CD8-positive, alpha-beta memory T cell (primary cell): ENCODE data around the gene DDX27. TPM values are rescaled to one million over a fixed set of nuclear protein-coding genes. Genes with fewer than 3 reads are reported as not detected.

Experiments
- CTCF ChIA-PET: fragments of 350-600 bp; sonication (Branson Sonifier 250); formaldehyde crosslinking; loops from one replicate; lab custom pipeline; 2021; ENCODE audit warnings: antibody characterized with exemption; lab: Charles Lee
- POLR2A ChIA-PET: fragments of 350-600 bp; sonication (Branson Sonifier 250); formaldehyde crosslinking; loops from one replicate; lab custom pipeline; 2021; ENCODE audit warnings: antibody characterized with exemption; lab: Charles Lee
- DNase-seq, 5 donors: peaks; one replicate each; pipeline versions ENCODE4 v3.0.0 to v3.0.0-alpha.2; 2020 to 2022; ENCODE audit warnings: mixed read lengths in 1 of 5
- H3K27ac ChIP-seq: one replicate; pipeline ENCODE4 v1.7.0; 2013; ENCODE audit warnings: low read depth, mild to moderate bottlenecking, low read length, moderate library complexity
- H3K27me3 ChIP-seq: 2 replicates; pipeline ENCODE4 v1.7.0; 2013; ENCODE audit warnings: low read length, mild to moderate bottlenecking; ENCODE audit not compliant: insufficient read depth, poor library complexity, severe bottlenecking
- H3K36me3 ChIP-seq: 2 replicates; pipeline ENCODE4 v1.7.0; 2013; ENCODE audit warnings: mild to moderate bottlenecking, low read length, moderate library complexity; ENCODE audit not compliant: insufficient read depth
- H3K4me1 ChIP-seq: 2 replicates; pipeline ENCODE4 v1.7.0; 2013; ENCODE audit warnings: mild to moderate bottlenecking, low read length, moderate library complexity; ENCODE audit not compliant: insufficient read depth
- H3K4me3 ChIP-seq: 2 replicates; pipeline ENCODE4 v1.7.0; 2013; ENCODE audit warnings: mild to moderate bottlenecking, low read length
- H3K9me3 ChIP-seq: 2 replicates; pipeline ENCODE4 v1.7.0; 2013; ENCODE audit warnings: mild to moderate bottlenecking, low read length
- H3K27ac Mint-ChIP-seq, 8 donors: one replicate each; pipeline ENCODE4 v1.8.0; 2020 to 2021; ENCODE audit warnings: mixed read lengths in 8 of 8, mild to moderate bottlenecking in 6 of 8, inconsistent platforms in 3 of 8, moderate library complexity in 3 of 8
- H3K27me3 Mint-ChIP-seq, 2 donors: one replicate each; pipeline ENCODE4 v1.8.0; 2020 to 2021; ENCODE audit warnings: mixed read lengths in 2 of 2, mild to moderate bottlenecking in 1 of 2, moderate library complexity in 1 of 2
- H3K36me3 Mint-ChIP-seq, 3 donors: one replicate each; pipeline ENCODE4 v1.8.0; 2020 to 2021; ENCODE audit warnings: mixed read lengths in 3 of 3, inconsistent platforms in 1 of 3, mild to moderate bottlenecking in 1 of 3
- H3K4me1 Mint-ChIP-seq, 3 donors: one replicate each; pipeline ENCODE4 v1.8.0; 2020 to 2021; ENCODE audit warnings: mixed read lengths in 3 of 3, inconsistent platforms in 1 of 3, mild to moderate bottlenecking in 1 of 3
- H3K4me3 Mint-ChIP-seq, 7 donors: one replicate each; pipeline ENCODE4 v1.8.0; 2020 to 2021; ENCODE audit warnings: mixed read lengths in 7 of 7, mild to moderate bottlenecking in 6 of 7, moderate library complexity in 4 of 7, inconsistent platforms in 2 of 7
- H3K9me3 Mint-ChIP-seq, 5 donors: one replicate each; pipeline ENCODE4 v1.8.0; 2020 to 2022; ENCODE audit warnings: mixed read lengths in 5 of 5, mild to moderate bottlenecking in 3 of 5, moderate library complexity in 2 of 5, inconsistent platforms in 1 of 5
- polyA plus RNA-seq: library from polyadenylated mRNA; unstranded; fragments of 300-500 nt; fragmentation: Illumina TruSeq; gene quantifications from one replicate; pipeline ENCODE4 v1.2.3, GENCODE V29; 2021
- total RNA-seq, 2 experiments: library from RNA; stranded (reverse); gene quantifications; one replicate each; pipeline ENCODE4 v1.2.3, GENCODE V29; 2021

The DDX27 gene
- total and polyA plus RNA-seq, 3 experiments from 2014 or later = 50.1 to 68.7 (median 67.3) TPM

- no peak for DNase-seq
- Histone ChIP-seq H3K4me3 (peak overlapping the region; percentile 32), H3K27ac (peak overlapping the region; percentile 25), H3K9me3 (no peaks in the 10 kb centered on the region), H3K4me1 (peaks cover 48% of the 10 kb centered on the region), H3K27me3 (no peaks in the 10 kb centered on the region), H3K36me3 (peaks cover 66% of the 10 kb centered on the region)
- peaks cover 60 to 70% (median 69%) of the 10 kb centered on the region in 3 donors for H3K4me1 Mint-ChIP-seq
- H3K27ac Mint-ChIP-seq = peak overlapping the region; percentile 79 to 94 (median 88)
- H3K4me3 Mint-ChIP-seq = peak overlapping the region; percentile 74 to 86 (median 79)
- H3K9me3 Mint-ChIP-seq = no peaks in the 10 kb centered on the region
- ChIA-PET CTCF (interaction anchor here (0.7 to 1.8 kb wide), 6 partner anchors 9 to 56 kb away, joined by 3 to 4 read pairs (median 3); no protein-coding TSS in a partner anchor), POLR2A (interaction anchor here (0.6 to 2.1 kb wide), 10 partner anchors 9 to 648 kb away, joined by 3 to 12 read pairs (median 6); partner anchors contain the start of gene ZNFX1)
- H3K27me3 Mint-ChIP-seq = peaks cover 0 to 1% of the 10 kb centered on the region in 2 donors
- H3K36me3 Mint-ChIP-seq = peaks cover 43 to 80% (median 50%) of the 10 kb centered on the region in 3 donors
Measured at GRCh38 chr20:49267327-49267726, 48.1 kb downstream of the DDX27 start.

- H3K4me3 ChIP-seq = no peak overlapping the region
- Mint-ChIP-seq H3K9me3 (no peaks in the 10 kb centered on the region), H3K36me3 (peaks cover 38 to 75% (median 46%) of the 10 kb centered on the region in 3 donors), H3K27ac (peak overlapping the region; percentile 20 to 79 (median 71)), H3K27me3 (peaks cover 0 to 1% of the 10 kb centered on the region in 2 donors), H3K4me1 (peaks cover 64 to 79% (median 71%) of the 10 kb centered on the region in 3 donors), H3K4me3 (peak overlapping the region; percentile 8 to 73 (median 69))
- ChIA-PET POLR2A (no interaction called here), CTCF (interaction anchor here (1.3 to 1.8 kb wide), 3 partner anchors 14 to 53 kb away, joined by 3 to 4 read pairs (median 4); no protein-coding TSS in a partner anchor)
- no peak for DNase-seq
- H3K9me3 ChIP-seq = no peaks in the 10 kb centered on the region
- H3K27ac ChIP-seq = no peak overlapping the region
- H3K36me3 ChIP-seq = peaks cover 67% of the 10 kb centered on the region
- no peaks in the 10 kb centered on the region for H3K27me3 ChIP-seq
- peaks cover 62% of the 10 kb centered on the region for H3K4me1 ChIP-seq
Measured at GRCh38 chr20:49268600-49269365, 49.6 kb downstream of the DDX27 start.

- H3K4me1 ChIP-seq = peaks cover 66% of the 10 kb centered on the region
- H3K9me3 Mint-ChIP-seq = no peaks in the 10 kb centered on the region
- H3K27me3 ChIP-seq = no peaks in the 10 kb centered on the region
- peaks cover 62 to 84% (median 75%) of the 10 kb centered on the region in 3 donors for H3K4me1 Mint-ChIP-seq
- H3K36me3 ChIP-seq = peaks cover 59% of the 10 kb centered on the region
- no peak for DNase-seq
- H3K36me3 Mint-ChIP-seq = peaks cover 38 to 67% (median 39%) of the 10 kb centered on the region in 3 donors
- H3K27me3 Mint-ChIP-seq = peaks cover 0 to 1% of the 10 kb centered on the region in 2 donors
- peak overlapping the region; percentile 11 to 73 (median 61) for H3K4me3 Mint-ChIP-seq
- H3K4me3 ChIP-seq = no peak overlapping the region
- H3K27ac ChIP-seq = no peak overlapping the region
- CTCF ChIA-PET = interaction anchor here (1.0 kb wide), 1 partner anchor 53 kb away, joined by 4 read pairs; no protein-coding TSS in a partner anchor
- peak overlapping the region in 7 of 8 donors; percentile 22 to 91 (median 56) for H3K27ac Mint-ChIP-seq
- POLR2A ChIA-PET = interaction anchor here (0.6 kb wide), 1 partner anchor 1523 kb away, joined by 7 read pairs; no protein-coding TSS in a partner anchor
- H3K9me3 ChIP-seq = no peaks in the 10 kb centered on the region
Measured at GRCh38 chr20:49270177-49270576, 51.0 kb downstream of the DDX27 start.

GRCh38 chr20:49270736-49271135, 51.5 kb downstream of the DDX27 start:
- Histone ChIP-seq H3K9me3 (no peaks in the 10 kb centered on the region), H3K4me3 (no peak overlapping the region), H3K27ac (no peak overlapping the region), H3K27me3 (no peaks in the 10 kb centered on the region), H3K4me1 (peaks cover 71% of the 10 kb centered on the region), H3K36me3 (peaks cover 56% of the 10 kb centered on the region)
- H3K27me3 Mint-ChIP-seq = peaks cover 0 to 1% of the 10 kb centered on the region in 2 donors
- H3K27ac Mint-ChIP-seq = peak overlapping the region in 7 of 8 donors; percentile 4 to 91 (median 48)
- H3K36me3 Mint-ChIP-seq = peaks cover 37 to 69% (median 41%) of the 10 kb centered on the region in 3 donors
- no peaks in the 10 kb centered on the region for H3K9me3 Mint-ChIP-seq
- POLR2A ChIA-PET = no interaction called here
- DNase-seq = no peak
- H3K4me3 Mint-ChIP-seq = peak overlapping the region; percentile 6 to 73 (median 65)
- CTCF ChIA-PET = interaction anchor here (1.0 to 1.8 kb wide), 2 partner anchors 49 to 53 kb away, joined by 4 read pairs; no protein-coding TSS in a partner anchor
- H3K4me1 Mint-ChIP-seq = peaks cover 60 to 86% (median 77%) of the 10 kb centered on the region in 3 donors

GRCh38 chr20:49272654-49273053, 53.4 kb downstream of the DDX27 start:
- no peaks in the 10 kb centered on the region for H3K27me3 ChIP-seq
- DNase-seq = no peak
- H3K4me1 Mint-ChIP-seq = peaks cover 59 to 82% (median 75%) of the 10 kb centered on the region in 3 donors
- ChIA-PET CTCF (interaction anchor here (1.8 kb wide), 1 partner anchor 47 kb away, joined by 4 read pairs; no protein-coding TSS in a partner anchor), POLR2A (no interaction called here)
- H3K36me3 ChIP-seq = peaks cover 50% of the 10 kb centered on the region
- peaks cover 68% of the 10 kb centered on the region for H3K4me1 ChIP-seq
- peak overlapping the region; percentile 0 to 85 (median 62) for H3K27ac Mint-ChIP-seq
- peaks cover 0 to 2% (median 0%) of the 10 kb centered on the region in 5 donors for H3K9me3 Mint-ChIP-seq
- peak overlapping the region in 6 of 7 donors; percentile 1 to 53 (median 24) for H3K4me3 Mint-ChIP-seq
- no peak overlapping the region for H3K4me3 ChIP-seq
- no peaks in the 10 kb centered on the region for H3K9me3 ChIP-seq
- H3K27ac ChIP-seq = no peak overlapping the region
- H3K27me3 Mint-ChIP-seq = peaks cover 0 to 5% of the 10 kb centered on the region in 2 donors
- H3K36me3 Mint-ChIP-seq = peaks cover 31 to 74% (median 38%) of the 10 kb centered on the region in 3 donors

GRCh38 chr20:49273696-49274277, 54.6 kb downstream of the DDX27 start:
- no peak for DNase-seq
- peaks cover 30 to 74% (median 32%) of the 10 kb centered on the region in 3 donors for H3K36me3 Mint-ChIP-seq
- no peak overlapping the region for H3K4me3 ChIP-seq
- no peaks in the 10 kb centered on the region for H3K27me3 ChIP-seq
- no peaks in the 10 kb centered on the region for H3K9me3 ChIP-seq
- H3K36me3 ChIP-seq = peaks cover 48% of the 10 kb centered on the region
- H3K27ac ChIP-seq = no peak overlapping the region
- H3K9me3 Mint-ChIP-seq = peaks cover 0 to 7% (median 5%) of the 10 kb centered on the region in 5 donors
- ChIA-PET POLR2A (interaction anchor here (0.6 to 0.8 kb wide), 2 partner anchors 9 to 58 kb away, joined by 4 to 10 read pairs; no protein-coding TSS in a partner anchor), CTCF (no interaction called here)
- peak overlapping the region in 2 of 8 donors; percentile 66 to 87 for H3K27ac Mint-ChIP-seq
- peak overlapping the region in 1 of 7 donors; percentile 35 for H3K4me3 Mint-ChIP-seq
- H3K4me1 ChIP-seq = peaks cover 64% of the 10 kb centered on the region
- H3K4me1 Mint-ChIP-seq = peaks cover 56 to 78% (median 69%) of the 10 kb centered on the region in 3 donors
- peaks cover 0 to 11% of the 10 kb centered on the region in 2 donors for H3K27me3 Mint-ChIP-seq

- Mint-ChIP-seq H3K9me3 (peaks cover 5 to 19% (median 16%) of the 10 kb centered on the region in 5 donors), H3K4me1 (peaks cover 57 to 76% (median 68%) of the 10 kb centered on the region in 3 donors), H3K27me3 (peaks cover 0 to 11% of the 10 kb centered on the region in 2 donors), H3K36me3 (peaks cover 24 to 74% (median 31%) of the 10 kb centered on the region in 3 donors), H3K27ac (peak overlapping the region in 6 of 8 donors; percentile 93 to 98 (median 96)), H3K4me3 (peak overlapping the region in 6 of 7 donors; percentile 36 to 96 (median 60))
- peaks cover 43% of the 10 kb centered on the region for H3K36me3 ChIP-seq
- DNase-seq = no peak
- H3K4me3 ChIP-seq = no peak overlapping the region
- H3K27ac ChIP-seq = no peak overlapping the region
- CTCF ChIA-PET = interaction anchor here (0.9 to 1.1 kb wide), 2 partner anchors 29 to 45 kb away, joined by 3 to 4 read pairs; no protein-coding TSS in a partner anchor
- H3K27me3 ChIP-seq = no peaks in the 10 kb centered on the region
- peaks cover 64% of the 10 kb centered on the region for H3K4me1 ChIP-seq
- POLR2A ChIA-PET = interaction anchor here (1.2 kb wide), 1 partner anchor 15 kb away, joined by 9 read pairs; no protein-coding TSS in a partner anchor
- peaks cover 6% of the 10 kb centered on the region for H3K9me3 ChIP-seq
Measured at GRCh38 chr20:49275216-49275615, 56.0 kb downstream of the DDX27 start.
